Measurements from ENCODE around the gene NRCAM.
"Not testable (repeated sequence)": the region's sequence is repeated elsewhere in the genome, so short reads cannot be mapped to it uniquely, and the experiment has no call there.

The NRCAM gene

GRCh38 chr7:108484137-108484536 lies 27.9 kb upstream of the NRCAM start:
- 92% methylated on average over 1 of the region's 1 CpG for WGBS
- H3K9ac ChIP-seq (ENCODE audit: low read depth, low read length): no peak overlapping the region
- no peaks in the 10 kb centered on the region for H3K9me3 ChIP-seq (ENCODE audit: insufficient read depth, low read depth, low read length)
- H3K4me1 ChIP-seq (ENCODE audit: insufficient read depth, low read length): no peaks in the 10 kb centered on the region
- no peak overlapping the region for H3K4me3 ChIP-seq (ENCODE audit: low read length)
- H3K36me3 ChIP-seq (ENCODE audit: insufficient read depth, low read length): peaks cover 22% of the 10 kb centered on the region
- no peak overlapping the region for H3K27ac ChIP-seq (ENCODE audit: low read depth, low read length)
- H3K27me3 ChIP-seq (ENCODE audit: insufficient read depth, low read length): no peaks in the 10 kb centered on the region

- Histone ChIP-seq H3K9me3 (ENCODE audit: insufficient read depth, low read depth, low read length) (no peaks in the 10 kb centered on the region), H3K4me1 (ENCODE audit: insufficient read depth, low read length) (no peaks in the 10 kb centered on the region), H3K27ac (ENCODE audit: low read depth, low read length) (no peak overlapping the region), H3K9ac (ENCODE audit: low read depth, low read length) (no peak overlapping the region), H3K27me3 (ENCODE audit: insufficient read depth, low read length) (no peaks in the 10 kb centered on the region), H3K4me3 (ENCODE audit: low read length) (no peak overlapping the region), H3K36me3 (ENCODE audit: insufficient read depth, low read length) (peaks cover 12% of the 10 kb centered on the region; the same call in 1 of the 2 replicates)
- 98% methylated on average over 5 of the region's 5 CpGs for WGBS
These were observed 24.1 kb upstream of the NRCAM start for GRCh38 chr7:108480311-108480710.

- Histone ChIP-seq H3K27ac (ENCODE audit: low read depth, low read length) (no peak overlapping the region), H3K9ac (ENCODE audit: low read depth, low read length) (no peak overlapping the region), H3K9me3 (ENCODE audit: insufficient read depth, low read depth, low read length) (no peaks in the 10 kb centered on the region), H3K4me3 (ENCODE audit: low read length) (no peak overlapping the region), H3K4me1 (ENCODE audit: insufficient read depth, low read length) (no peaks in the 10 kb centered on the region), H3K27me3 (ENCODE audit: insufficient read depth, low read length) (no peaks in the 10 kb centered on the region), H3K36me3 (ENCODE audit: insufficient read depth, low read length) (peaks cover 9% of the 10 kb centered on the region; the same call in 1 of the 2 replicates)
- WGBS: 90% methylated on average over 1 of the region's 2 CpGs
These were observed 23.5 kb upstream of the NRCAM start for GRCh38 chr7:108479751-108480150.

- H3K27me3 ChIP-seq (ENCODE audit: insufficient read depth, low read length): no peaks in the 10 kb centered on the region
- WGBS: 93% methylated on average over 4 of the region's 5 CpGs
- no peaks in the 10 kb centered on the region for H3K4me1 ChIP-seq (ENCODE audit: insufficient read depth, low read length)
- no peak overlapping the region for H3K27ac ChIP-seq (ENCODE audit: low read depth, low read length)
- H3K4me3 ChIP-seq (ENCODE audit: low read length): no peak overlapping the region
- no peak overlapping the region for H3K9ac ChIP-seq (ENCODE audit: low read depth, low read length)
- H3K36me3 ChIP-seq (ENCODE audit: insufficient read depth, low read length): peaks cover 9% of the 10 kb centered on the region; the same call in 1 of the 2 replicates
- H3K9me3 ChIP-seq (ENCODE audit: insufficient read depth, low read depth, low read length): no peaks in the 10 kb centered on the region
These were observed 22.9 kb upstream of the NRCAM start for GRCh38 chr7:108479118-108479517.

- Histone ChIP-seq H3K4me1 (ENCODE audit: insufficient read depth, low read length) (no peaks in the 10 kb centered on the region; the same call in 1 of the 2 replicates), H3K27me3 (ENCODE audit: insufficient read depth, low read length) (no peaks in the 10 kb centered on the region), H3K27ac (ENCODE audit: low read depth, low read length) (no peak overlapping the region), H3K9ac (ENCODE audit: low read depth, low read length) (no peak overlapping the region), H3K4me3 (ENCODE audit: low read length) (no peak overlapping the region), H3K9me3 (ENCODE audit: insufficient read depth, low read depth, low read length) (no peaks in the 10 kb centered on the region), H3K36me3 (ENCODE audit: insufficient read depth, low read length) (peaks cover 2% of the 10 kb centered on the region; the same call in 1 of the 2 replicates)
- WGBS: 54% methylated on average over 4 of the region's 4 CpGs
These were observed 12.0 kb upstream of the NRCAM start for GRCh38 chr7:108468246-108468645.

GRCh38 chr7:108467391-108467790 lies 11.2 kb upstream of the NRCAM start:
- no peak overlapping the region for H3K4me3 ChIP-seq (ENCODE audit: low read length)
- H3K9ac ChIP-seq (ENCODE audit: low read depth, low read length): no peak overlapping the region
- no peaks in the 10 kb centered on the region for H3K9me3 ChIP-seq (ENCODE audit: insufficient read depth, low read depth, low read length)
- no peaks in the 10 kb centered on the region for H3K27me3 ChIP-seq (ENCODE audit: insufficient read depth, low read length)
- no peaks in the 10 kb centered on the region; the same call in 1 of the 2 replicates for H3K4me1 ChIP-seq (ENCODE audit: insufficient read depth, low read length)
- whole genome bisulfite sequencing: 91% methylated on average over 2 of the region's 2 CpGs
- H3K36me3 ChIP-seq (ENCODE audit: insufficient read depth, low read length): peaks cover under 1% of the 10 kb centered on the region; the same call in 1 of the 2 replicates
- H3K27ac ChIP-seq (ENCODE audit: low read depth, low read length): no peak overlapping the region

GRCh38 chr7:108466322-108466721 lies 10.1 kb upstream of the NRCAM start:
- not testable (repeated sequence) for H3K4me1 ChIP-seq (ENCODE audit: insufficient read depth, low read length); H3K36me3 ChIP-seq (ENCODE audit: insufficient read depth, low read length); H3K27ac ChIP-seq (ENCODE audit: low read depth, low read length); H3K4me3 ChIP-seq (ENCODE audit: low read length); H3K9ac ChIP-seq (ENCODE audit: low read depth, low read length); H3K27me3 ChIP-seq (ENCODE audit: insufficient read depth, low read length); H3K9me3 ChIP-seq (ENCODE audit: insufficient read depth, low read depth, low read length)
- no CpG with 5 or more reads among the region's 2 CpGs for WGBS

- H3K36me3 ChIP-seq (ENCODE audit: insufficient read depth, low read length): no peaks in the 10 kb centered on the region
- H3K9me3 ChIP-seq (ENCODE audit: insufficient read depth, low read depth, low read length): no peaks in the 10 kb centered on the region
- H3K4me3 ChIP-seq (ENCODE audit: low read length): no peak overlapping the region
- H3K9ac ChIP-seq (ENCODE audit: low read depth, low read length): no peak overlapping the region
- H3K4me1 ChIP-seq (ENCODE audit: insufficient read depth, low read length): no peaks in the 10 kb centered on the region; the same call in 1 of the 2 replicates
- H3K27ac ChIP-seq (ENCODE audit: low read depth, low read length): no peak overlapping the region
- H3K27me3 ChIP-seq (ENCODE audit: insufficient read depth, low read length): no peaks in the 10 kb centered on the region
- no CpG with 5 or more reads among the region's 2 CpGs for WGBS
These were observed 8.5 kb upstream of the NRCAM start for GRCh38 chr7:108464743-108465142.

- 86% methylated on average over 2 of the region's 2 CpGs for WGBS
These were observed 7.4 kb upstream of the NRCAM start for GRCh38 chr7:108463613-108464012.

GRCh38 chr7:108461840-108462239 lies 5.6 kb upstream of the NRCAM start:
- no peaks in the 10 kb centered on the region for H3K4me1 ChIP-seq (ENCODE audit: insufficient read depth, low read length)
- WGBS: 94% methylated on average over 3 of the region's 3 CpGs

More at GRCh38 chr7:108463613-108464012, 7.4 kb upstream of the NRCAM start:
- no peaks in the 10 kb centered on the region; the same call in 1 of the 2 replicates for H3K4me1 ChIP-seq (ENCODE audit: insufficient read depth, low read length)
- H3K4me3 ChIP-seq (ENCODE audit: low read length): no peak overlapping the region
- peaks cover 4% of the 10 kb centered on the region for H3K27me3 ChIP-seq (ENCODE audit: insufficient read depth, low read length)
- H3K9ac ChIP-seq (ENCODE audit: low read depth, low read length): no peak overlapping the region
- H3K36me3 ChIP-seq (ENCODE audit: insufficient read depth, low read length): no peaks in the 10 kb centered on the region
- no peaks in the 10 kb centered on the region for H3K9me3 ChIP-seq (ENCODE audit: insufficient read depth, low read depth, low read length)
- no peak overlapping the region for H3K27ac ChIP-seq (ENCODE audit: low read depth, low read length)

GRCh38 chr7:108460964-108461363 lies 4.7 kb upstream of the NRCAM start:
- peaks cover 26% of the 10 kb centered on the region for H3K27me3 ChIP-seq (ENCODE audit: insufficient read depth, low read length)
- no peaks in the 10 kb centered on the region for H3K4me1 ChIP-seq (ENCODE audit: insufficient read depth, low read length)
- no peak overlapping the region for H3K4me3 ChIP-seq (ENCODE audit: low read length)
- no peaks in the 10 kb centered on the region for H3K9me3 ChIP-seq (ENCODE audit: insufficient read depth, low read depth, low read length)
- WGBS: 94% methylated on average over 1 of the region's 1 CpG
- no peaks in the 10 kb centered on the region for H3K36me3 ChIP-seq (ENCODE audit: insufficient read depth, low read length)
- no peak overlapping the region for H3K9ac ChIP-seq (ENCODE audit: low read depth, low read length)
- no peak overlapping the region for H3K27ac ChIP-seq (ENCODE audit: low read depth, low read length)

More at GRCh38 chr7:108461840-108462239, 5.6 kb upstream of the NRCAM start:
- Histone ChIP-seq H3K27me3 (ENCODE audit: insufficient read depth, low read length) (peaks cover 22% of the 10 kb centered on the region), H3K9ac (ENCODE audit: low read depth, low read length) (no peak overlapping the region), H3K4me3 (ENCODE audit: low read length) (no peak overlapping the region), H3K9me3 (ENCODE audit: insufficient read depth, low read depth, low read length) (no peaks in the 10 kb centered on the region), H3K36me3 (ENCODE audit: insufficient read depth, low read length) (no peaks in the 10 kb centered on the region), H3K27ac (ENCODE audit: low read depth, low read length) (no peak overlapping the region)

All from HUES64 (cell line).